MCF 10A (cell line): ENCODE results near the gene SORCS1. TPM values are rescaled to one million over a fixed set of nuclear protein-coding genes. Genes with fewer than 3 reads are reported as not detected.
"Not testable (repeated sequence)": the region's sequence is repeated elsewhere in the genome, so short reads cannot be mapped to it uniquely, and the experiment has no call there.

Experiments
- BruUV-seq: library from RNA; stranded (reverse); fragments of 400-500 nt; replicated peaks from 2 replicates; lab custom pipeline; 2021; lab: Mats Ljungman, UMichigan
- CTCF ChIA-PET: fragments of 300-600 bp; sonication (Branson Sonifier 250); formaldehyde crosslinking; extraction: SDS; loops from one replicate; lab custom pipeline; 2021; ENCODE audit warnings: antibody characterized with exemption, inconsistent platforms; lab: Yijun Ruan, JAX
- POLR2A ChIA-PET: fragments of 300-600, 350-650 bp; sonication (Branson Sonifier 250); formaldehyde crosslinking; extraction: SDS; loops from one replicate; lab custom pipeline; 2020; ENCODE audit warnings: antibody characterized with exemption, inconsistent platforms; lab: Yijun Ruan, JAX
- DNase-seq: peaks from one replicate; pipeline ENCODE4 v3.0.0-alpha.2; 2018; ENCODE audit not compliant: unreplicated experiment
- H3K27ac Mint-ChIP-seq: one replicate; pipeline ENCODE4 v1.8.0; 2022; ENCODE audit warnings: mild to moderate bottlenecking, low read depth, mixed read lengths; ENCODE audit not compliant: unreplicated experiment
- H3K27me3 Mint-ChIP-seq: one replicate; pipeline ENCODE4 v1.8.0; 2022; ENCODE audit warnings: mixed read lengths; ENCODE audit not compliant: insufficient read depth, unreplicated experiment
- H3K36me3 Mint-ChIP-seq: one replicate; pipeline ENCODE4 v1.8.0; 2022; ENCODE audit warnings: mild to moderate bottlenecking, moderate library complexity, mixed read lengths; ENCODE audit not compliant: insufficient read depth, unreplicated experiment
- H3K4me1 Mint-ChIP-seq: one replicate; pipeline ENCODE4 v1.8.0; 2022; ENCODE audit warnings: mixed read lengths; ENCODE audit not compliant: insufficient read depth, unreplicated experiment
- H3K4me3 Mint-ChIP-seq: one replicate; pipeline ENCODE4 v1.8.0; 2022; ENCODE audit warnings: mild to moderate bottlenecking, moderate library complexity, mixed read lengths; ENCODE audit not compliant: unreplicated experiment
- H3K9me3 Mint-ChIP-seq: one replicate; pipeline ENCODE4 v1.8.0; 2022; ENCODE audit warnings: mixed read lengths; ENCODE audit not compliant: unreplicated experiment
- intact Hi-C: fragments of 100-400 bp; cut with micrococcal nuclease; formaldehyde crosslinking; loops from 2 replicates; pipeline ENCODE4 v1.14.1; 2022
- total RNA-seq: library from RNA; stranded (reverse); gene quantifications from 2 replicates; pipeline ENCODE4 v1.2.3, GENCODE V29; 2022
- TF ChIP-seq, protein P1 (sequence below): fragments of 200-600 bp; IDR thresholded peaks from one replicate; pipeline ENCODE4 v1.8.0; 2022; ENCODE audit warnings: antibody characterized with exemption, mild to moderate bottlenecking; ENCODE audit not compliant: unreplicated experiment

SORCS1 gene
- total RNA-seq, 1 experiment from 2014 or later: 0.54 TPM

- Mint-ChIP-seq H3K4me1 (no peaks in the 10 kb centered on the region), H3K4me3 (no peak overlapping the region), H3K27me3 (no peaks in the 10 kb centered on the region), H3K27ac (no peak overlapping the region), H3K9me3 (no peaks in the 10 kb centered on the region), H3K36me3 (no peaks in the 10 kb centered on the region)
- TF ChIP-seq, protein P1, sequence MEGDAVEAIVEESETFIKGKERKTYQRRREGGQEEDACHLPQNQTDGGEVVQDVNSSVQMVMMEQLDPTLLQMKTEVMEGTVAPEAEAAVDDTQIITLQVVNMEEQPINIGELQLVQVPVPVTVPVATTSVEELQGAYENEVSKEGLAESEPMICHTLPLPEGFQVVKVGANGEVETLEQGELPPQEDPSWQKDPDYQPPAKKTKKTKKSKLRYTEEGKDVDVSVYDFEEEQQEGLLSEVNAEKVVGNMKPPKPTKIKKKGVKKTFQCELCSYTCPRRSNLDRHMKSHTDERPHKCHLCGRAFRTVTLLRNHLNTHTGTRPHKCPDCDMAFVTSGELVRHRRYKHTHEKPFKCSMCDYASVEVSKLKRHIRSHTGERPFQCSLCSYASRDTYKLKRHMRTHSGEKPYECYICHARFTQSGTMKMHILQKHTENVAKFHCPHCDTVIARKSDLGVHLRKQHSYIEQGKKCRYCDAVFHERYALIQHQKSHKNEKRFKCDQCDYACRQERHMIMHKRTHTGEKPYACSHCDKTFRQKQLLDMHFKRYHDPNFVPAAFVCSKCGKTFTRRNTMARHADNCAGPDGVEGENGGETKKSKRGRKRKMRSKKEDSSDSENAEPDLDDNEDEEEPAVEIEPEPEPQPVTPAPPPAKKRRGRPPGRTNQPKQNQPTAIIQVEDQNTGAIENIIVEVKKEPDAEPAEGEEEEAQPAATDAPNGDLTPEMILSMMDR: no peak
- no peak for DNase-seq
- POLR2A ChIA-PET: no interaction called here
- CTCF ChIA-PET: no interaction called here
- no TSS peak for BruUV-seq
- intact Hi-C loops: no loop called here
These were observed 233.8 kb downstream of the SORCS1 start for GRCh38 chr10:106930751-106931150.

DNA sequence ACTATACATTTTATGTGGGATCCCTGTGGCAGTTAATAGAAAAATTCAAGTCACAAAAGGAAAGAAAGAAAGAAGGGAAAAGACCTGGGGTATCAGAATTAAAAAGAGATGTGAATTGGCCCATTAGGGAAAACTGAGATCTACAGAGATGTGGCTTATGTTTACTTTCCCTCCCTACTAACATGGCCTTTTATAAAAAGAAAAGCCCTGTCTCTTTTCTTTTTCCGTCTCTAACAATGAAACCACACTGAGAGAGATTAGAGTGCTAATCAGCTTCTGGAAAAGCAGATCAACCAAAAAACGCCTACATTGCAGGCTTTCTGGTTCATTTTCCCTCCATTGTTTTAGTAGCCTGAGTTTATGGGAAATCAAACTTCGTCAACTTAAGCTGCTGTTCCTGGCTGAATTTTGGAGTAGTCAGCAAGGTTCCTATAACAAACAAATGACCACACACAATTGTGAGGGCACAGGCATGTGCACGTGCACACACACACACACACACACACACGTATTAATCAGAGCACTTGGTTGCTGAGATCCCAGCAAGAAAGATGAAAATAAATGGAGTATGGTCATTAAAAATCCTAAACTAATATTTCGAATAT, 235.1 kb downstream of the SORCS1 start:
- no peak for DNase-seq
- H3K36me3 Mint-ChIP-seq: no peaks in the 10 kb centered on the region
- ChIA-PET CTCF (no interaction called here), POLR2A (no interaction called here)
- no peak overlapping the region for H3K4me3 Mint-ChIP-seq
- TF ChIP-seq, protein P1: no peak
- H3K9me3 Mint-ChIP-seq: no peaks in the 10 kb centered on the region
- intact Hi-C loops: no loop called here
- BruUV-seq: no TSS peak
- no peaks in the 10 kb centered on the region for H3K4me1 Mint-ChIP-seq
- H3K27ac Mint-ChIP-seq: no peak overlapping the region
- H3K27me3 Mint-ChIP-seq: no peaks in the 10 kb centered on the region

- H3K27me3 Mint-ChIP-seq, H3K36me3 Mint-ChIP-seq, H3K4me1 Mint-ChIP-seq, intact Hi-C loops, H3K4me3 Mint-ChIP-seq, BruUV-seq, DNase-seq, H3K27ac Mint-ChIP-seq, CTCF ChIA-PET, H3K9me3 Mint-ChIP-seq, POLR2A ChIA-PET: not testable (repeated sequence)
These were observed 236.4 kb downstream of the SORCS1 start for GRCh38 chr10:106928151-106928550.

- no TSS peak for BruUV-seq
- CTCF ChIA-PET: interaction anchor here (0.5 to 0.8 kb wide), 3 partner anchors 11 to 108 kb away, joined by 3 to 4 read pairs (median 4); no protein-coding TSS in a partner anchor
- no peaks in the 10 kb centered on the region for H3K36me3 Mint-ChIP-seq
- no peak overlapping the region for H3K4me3 Mint-ChIP-seq
- no peaks in the 10 kb centered on the region for H3K27me3 Mint-ChIP-seq
- TF ChIP-seq, protein P1: no peak
- POLR2A ChIA-PET: interaction anchor here (0.7 kb wide), 1 partner anchor 17 kb away, joined by 3 read pairs; no protein-coding TSS in a partner anchor
- no peaks in the 10 kb centered on the region for H3K4me1 Mint-ChIP-seq
- no peak overlapping the region for H3K27ac Mint-ChIP-seq
- intact Hi-C loops: no loop called here
- no peaks in the 10 kb centered on the region for H3K9me3 Mint-ChIP-seq
- DNase-seq: no peak
These were observed 239.3 kb downstream of the SORCS1 start for GRCh38 chr10:106925191-106925590.
